ENCODE measurements around the gene KYNU. TPM values are rescaled to one million over a fixed set of nuclear protein-coding genes. Genes with fewer than 3 reads are reported as not detected.
"Not testable (repeated sequence)": the region's sequence is repeated elsewhere in the genome, so short reads cannot be mapped to it uniquely, and the experiment has no call there.

The KYNU gene
- total RNA-seq, 1 experiment from 2014 or later, result 0.75 TPM

GRCh38 chr2:142853912-142854311 is 23.6 kb upstream of the KYNU start:
- no peak overlapping the region for H3K9ac ChIP-seq (ENCODE audit: low read length)
- H3K4me3 ChIP-seq (ENCODE audit: low read length), result no peak overlapping the region
- H3K36me3 ChIP-seq (ENCODE audit: insufficient read depth, low read length), result no peaks in the 10 kb centered on the region
- no peak overlapping the region for H2AFZ ChIP-seq (ENCODE audit: low read length)
- H3K4me2 ChIP-seq (ENCODE audit: low read depth, low read length, poor library complexity, severe bottlenecking), result no peak overlapping the region
- H3K27ac ChIP-seq (ENCODE audit: low read length), result no peak overlapping the region
- no peak for DNase-seq
- no peaks in the 10 kb centered on the region for H3K79me2 ChIP-seq (ENCODE audit: low read length)
- H3K9me3 ChIP-seq (ENCODE audit: low read length), result no peaks in the 10 kb centered on the region
- H4K20me1 ChIP-seq (ENCODE audit: insufficient read depth, low read depth, low read length), result no peaks in the 10 kb centered on the region
- H3K9me2 ChIP-seq (replicated peaks; ENCODE audit: insufficient read depth, low read length), result no peaks in the 10 kb centered on the region
- H3K4me1 ChIP-seq (ENCODE audit: low read length), result no peaks in the 10 kb centered on the region
- no peaks in the 10 kb centered on the region for H3K27me3 ChIP-seq (ENCODE audit: low read length)

- Histone ChIP-seq H3K4me2 (ENCODE audit: low read depth, low read length, poor library complexity, severe bottlenecking) (no peak overlapping the region), H3K9ac (ENCODE audit: low read length) (no peak overlapping the region), H2AFZ (ENCODE audit: low read length) (no peak overlapping the region), H3K27me3 (ENCODE audit: low read length) (no peaks in the 10 kb centered on the region), H3K9me2 (replicated peaks; ENCODE audit: insufficient read depth, low read length) (no peaks in the 10 kb centered on the region), H3K36me3 (ENCODE audit: insufficient read depth, low read length) (no peaks in the 10 kb centered on the region), H3K27ac (ENCODE audit: low read length) (no peak overlapping the region), H3K9me3 (ENCODE audit: low read length) (no peaks in the 10 kb centered on the region), H3K4me3 (ENCODE audit: low read length) (no peak overlapping the region), H3K4me1 (ENCODE audit: low read length) (no peaks in the 10 kb centered on the region), H3K79me2 (ENCODE audit: low read length) (no peaks in the 10 kb centered on the region), H4K20me1 (ENCODE audit: insufficient read depth, low read depth, low read length) (no peaks in the 10 kb centered on the region)
- no peak for DNase-seq
Observed at GRCh38 chr2:142857256-142858164, 20.0 kb upstream of the KYNU start.

GRCh38 chr2:142858961-142859360 is 18.5 kb upstream of the KYNU start:
- Histone ChIP-seq H3K4me3 (ENCODE audit: low read length) (no peak overlapping the region), H3K4me1 (ENCODE audit: low read length) (no peaks in the 10 kb centered on the region), H3K9me3 (ENCODE audit: low read length) (no peaks in the 10 kb centered on the region), H3K79me2 (ENCODE audit: low read length) (no peaks in the 10 kb centered on the region), H2AFZ (ENCODE audit: low read length) (no peak overlapping the region), H3K27me3 (ENCODE audit: low read length) (no peaks in the 10 kb centered on the region), H4K20me1 (ENCODE audit: insufficient read depth, low read depth, low read length) (no peaks in the 10 kb centered on the region), H3K36me3 (ENCODE audit: insufficient read depth, low read length) (no peaks in the 10 kb centered on the region), H3K9ac (ENCODE audit: low read length) (no peak overlapping the region), H3K9me2 (replicated peaks; ENCODE audit: insufficient read depth, low read length) (no peaks in the 10 kb centered on the region), H3K27ac (ENCODE audit: low read length) (no peak overlapping the region), H3K4me2 (ENCODE audit: low read depth, low read length, poor library complexity, severe bottlenecking) (no peak overlapping the region)
- DNase-seq, result no peak

GRCh38 chr2:142862299-142862698 is 15.2 kb upstream of the KYNU start:
- H3K4me2 ChIP-seq (ENCODE audit: low read depth, low read length, poor library complexity, severe bottlenecking), result no peak overlapping the region
- H3K9me3 ChIP-seq (ENCODE audit: low read length), result no peaks in the 10 kb centered on the region

GRCh38 chr2:142862847-142863246 is 14.6 kb upstream of the KYNU start:
- no peak overlapping the region for H2AFZ ChIP-seq (ENCODE audit: low read length)
- no peak overlapping the region for H3K27ac ChIP-seq (ENCODE audit: low read length)
- no peak for DNase-seq
- H3K36me3 ChIP-seq (ENCODE audit: insufficient read depth, low read length), result no peaks in the 10 kb centered on the region
- H3K9me2 ChIP-seq (replicated peaks; ENCODE audit: insufficient read depth, low read length), result no peaks in the 10 kb centered on the region
- no peak overlapping the region for H3K4me2 ChIP-seq (ENCODE audit: low read depth, low read length, poor library complexity, severe bottlenecking)
- H3K79me2 ChIP-seq (ENCODE audit: low read length), result no peaks in the 10 kb centered on the region
- no peaks in the 10 kb centered on the region for H3K27me3 ChIP-seq (ENCODE audit: low read length)
- no peak overlapping the region for H3K9ac ChIP-seq (ENCODE audit: low read length)
- H3K4me3 ChIP-seq (ENCODE audit: low read length), result no peak overlapping the region
- H4K20me1 ChIP-seq (ENCODE audit: insufficient read depth, low read depth, low read length), result no peaks in the 10 kb centered on the region
- H3K4me1 ChIP-seq (ENCODE audit: low read length), result peaks cover 22% of the 10 kb centered on the region
- no peaks in the 10 kb centered on the region for H3K9me3 ChIP-seq (ENCODE audit: low read length)

More at GRCh38 chr2:142862299-142862698, 15.2 kb upstream of the KYNU start:
- H2AFZ ChIP-seq (ENCODE audit: low read length), result no peak overlapping the region
- H3K4me1 ChIP-seq (ENCODE audit: low read length), result peaks cover 21% of the 10 kb centered on the region
- no peaks in the 10 kb centered on the region for H3K36me3 ChIP-seq (ENCODE audit: insufficient read depth, low read length)
- H3K9me2 ChIP-seq (replicated peaks; ENCODE audit: insufficient read depth, low read length), result no peaks in the 10 kb centered on the region
- no peak overlapping the region for H3K9ac ChIP-seq (ENCODE audit: low read length)
- H3K4me3 ChIP-seq (ENCODE audit: low read length), result no peak overlapping the region
- no peaks in the 10 kb centered on the region for H3K79me2 ChIP-seq (ENCODE audit: low read length)
- H3K27ac ChIP-seq (ENCODE audit: low read length), result no peak overlapping the region
- DNase-seq, result no peak
- no peaks in the 10 kb centered on the region for H4K20me1 ChIP-seq (ENCODE audit: insufficient read depth, low read depth, low read length)
- no peaks in the 10 kb centered on the region for H3K27me3 ChIP-seq (ENCODE audit: low read length)

GRCh38 chr2:142863485-142863961 is 13.9 kb upstream of the KYNU start:
- H3K27ac ChIP-seq (ENCODE audit: low read length), result no peak overlapping the region
- no peak overlapping the region for H3K4me2 ChIP-seq (ENCODE audit: low read depth, low read length, poor library complexity, severe bottlenecking)
- H2AFZ ChIP-seq (ENCODE audit: low read length), result no peak overlapping the region
- H3K36me3 ChIP-seq (ENCODE audit: insufficient read depth, low read length), result no peaks in the 10 kb centered on the region
- peak; percentile 37 for DNase-seq
- no peaks in the 10 kb centered on the region for H3K79me2 ChIP-seq (ENCODE audit: low read length)
- H3K4me1 ChIP-seq (ENCODE audit: low read length), result peaks cover 22% of the 10 kb centered on the region
- H4K20me1 ChIP-seq (ENCODE audit: insufficient read depth, low read depth, low read length), result no peaks in the 10 kb centered on the region
- H3K27me3 ChIP-seq (ENCODE audit: low read length), result no peaks in the 10 kb centered on the region
- H3K9me2 ChIP-seq (replicated peaks; ENCODE audit: insufficient read depth, low read length), result no peaks in the 10 kb centered on the region
- H3K9ac ChIP-seq (ENCODE audit: low read length), result no peak overlapping the region
- H3K9me3 ChIP-seq (ENCODE audit: low read length), result no peaks in the 10 kb centered on the region
- H3K4me3 ChIP-seq (ENCODE audit: low read length), result no peak overlapping the region

GRCh38 chr2:142864605-142865004 is 12.9 kb upstream of the KYNU start:
- not testable (repeated sequence) for H3K4me3 ChIP-seq (ENCODE audit: low read length); H3K79me2 ChIP-seq (ENCODE audit: low read length); H3K4me2 ChIP-seq (ENCODE audit: low read depth, low read length, poor library complexity, severe bottlenecking); H3K9me3 ChIP-seq (ENCODE audit: low read length); H4K20me1 ChIP-seq (ENCODE audit: insufficient read depth, low read depth, low read length); H3K36me3 ChIP-seq (ENCODE audit: insufficient read depth, low read length); H2AFZ ChIP-seq (ENCODE audit: low read length); H3K27me3 ChIP-seq (ENCODE audit: low read length); H3K9ac ChIP-seq (ENCODE audit: low read length); H3K9me2 ChIP-seq (replicated peaks; ENCODE audit: insufficient read depth, low read length); H3K27ac ChIP-seq (ENCODE audit: low read length); DNase-seq
- peaks cover 22% of the 10 kb centered on the region for H3K4me1 ChIP-seq (ENCODE audit: low read length)

- H4K20me1 ChIP-seq (ENCODE audit: insufficient read depth, low read depth, low read length), result no peaks in the 10 kb centered on the region
- no peaks in the 10 kb centered on the region for H3K79me2 ChIP-seq (ENCODE audit: low read length)
- no peaks in the 10 kb centered on the region for H3K27me3 ChIP-seq (ENCODE audit: low read length)
- peak overlapping the region; percentile 49 for H3K9ac ChIP-seq (ENCODE audit: low read length)
- no peaks in the 10 kb centered on the region for H3K9me3 ChIP-seq (ENCODE audit: low read length)
- H3K4me2 ChIP-seq (ENCODE audit: low read depth, low read length, poor library complexity, severe bottlenecking), result peak overlapping the region; percentile 63
- H2AFZ ChIP-seq (ENCODE audit: low read length), result peak overlapping the region; percentile 93
- no peaks in the 10 kb centered on the region for H3K9me2 ChIP-seq (replicated peaks; ENCODE audit: insufficient read depth, low read length)
- peak; percentile 87 for DNase-seq
- peak overlapping the region; percentile 67 for H3K27ac ChIP-seq (ENCODE audit: low read length)
- H3K4me1 ChIP-seq (ENCODE audit: low read length), result peaks cover 29% of the 10 kb centered on the region
- H3K36me3 ChIP-seq (ENCODE audit: insufficient read depth, low read length), result no peaks in the 10 kb centered on the region
- H3K4me3 ChIP-seq (ENCODE audit: low read length), result peak overlapping the region; percentile 51
Observed at GRCh38 chr2:142865924-142866323, 11.5 kb upstream of the KYNU start.
